OCI-LY7 (cell line): ENCODE results near the gene ZDHHC9. TPM values are rescaled to one million over a fixed set of nuclear protein-coding genes. Genes with fewer than 3 reads are reported as not detected.

Experiments
- BruUV-seq: library from RNA; stranded (reverse); fragments of 400-500 nt; replicated peaks from 2 replicates; lab custom pipeline; 2021; lab: Mats Ljungman, UMichigan
- CTCF ChIA-PET: fragments of 300-600 bp; sonication (Branson Sonifier 250); formaldehyde crosslinking; loops from one replicate; lab custom pipeline; 2022; ENCODE audit warnings: antibody characterized with exemption; ENCODE audit not compliant: unreplicated experiment; lab: Charles Lee
- POLR2A ChIA-PET: fragments of 300-600 bp; sonication (Branson Sonifier 250); formaldehyde crosslinking; loops from one replicate; lab custom pipeline; 2022; ENCODE audit warnings: antibody characterized with exemption; lab: Charles Lee
- DNase-seq: peaks from one replicate; pipeline ENCODE4 v3.0.0-alpha.2; 2015; ENCODE audit warnings: low spot score
- H2AFZ ChIP-seq: fragments of 200-600 bp; sonication (generic), shearing (Covaris generic); 2 replicates; pipeline ENCODE4 v1.6.1; 2014; ENCODE audit warnings: mild to moderate bottlenecking, antibody characterized with exemption, low read length, moderate library complexity
- H3K27ac ChIP-seq: fragments of 200-600 bp; sonication (generic); 2 replicates; pipeline ENCODE4 v1.5.1; 2014; ENCODE audit warnings: mixed run types, low read depth, mild to moderate bottlenecking, moderate library complexity, low read length, inconsistent platforms; ENCODE audit not compliant: poor library complexity, severe bottlenecking
- H3K36me3 ChIP-seq: fragments of 200-600 bp; sonication (generic); 2 replicates; pipeline ENCODE4 v1.6.1; 2014; ENCODE audit warnings: mild to moderate bottlenecking, antibody characterized with exemption, low read length, moderate library complexity, mixed read lengths; ENCODE audit not compliant: insufficient read depth
- H3K4me1 ChIP-seq: fragments of 200-600 bp; sonication (generic); 2 replicates; pipeline ENCODE4 v1.5.1; 2014; ENCODE audit warnings: mild to moderate bottlenecking, low read length; ENCODE audit not compliant: insufficient read depth, poor library complexity, severe bottlenecking
- H3K4me2 ChIP-seq: fragments of 200-600 bp; sonication (generic); 2 replicates; pipeline ENCODE4 v1.6.1; 2014; ENCODE audit warnings: mild to moderate bottlenecking, low read length
- H3K4me3 ChIP-seq: fragments of 200-600 bp; sonication (generic); 2 replicates; pipeline ENCODE4 v1.5.1; 2014; ENCODE audit warnings: mild to moderate bottlenecking, low read depth, low read length; ENCODE audit not compliant: poor library complexity, severe bottlenecking
- H3K79me2 ChIP-seq: fragments of 200-600 bp; sonication (generic); 2 replicates; pipeline ENCODE4 v1.6.1; 2016; ENCODE audit warnings: low read depth, mild to moderate bottlenecking, low read length, moderate library complexity, mixed read lengths; ENCODE audit not compliant: insufficient read depth
- H3K9me2 ChIP-seq: fragments of 200-600 bp; sonication (generic); 2 replicates; pipeline ENCODE4 v1.6.1; 2016; ENCODE audit warnings: mild to moderate bottlenecking, low read length, mixed read lengths; ENCODE audit not compliant: insufficient read depth
- H3K9me3 ChIP-seq: fragments of 200-600 bp; sonication (generic); 2 replicates; pipeline ENCODE4 v1.6.1; 2014; ENCODE audit warnings: mild to moderate bottlenecking, mixed run types, low read length, mixed read lengths
- H4K20me1 ChIP-seq: fragments of 200-600 bp; sonication (generic); 2 replicates; pipeline ENCODE4 v1.6.1; 2014; ENCODE audit warnings: mild to moderate bottlenecking, antibody characterized with exemption, low read length, moderate library complexity, mixed read lengths; ENCODE audit not compliant: insufficient read depth
- CTCF ChIP-seq: fragments of 200-600 bp; sonication (generic); conservative IDR thresholded peaks from 2 replicates; pipeline ENCODE4 v1.5.1; 2014; ENCODE audit warnings: mild to moderate bottlenecking, antibody characterized with exemption, low read length, moderate library complexity, mixed read lengths
- EZH2phosphoT487 ChIP-seq: fragments of 200-600 bp; sonication (generic); IDR thresholded peaks from 2 replicates; pipeline ENCODE4 v1.6.1; 2018; ENCODE audit warnings: low read depth, borderline replicate concordance, mild to moderate bottlenecking, mixed run types, antibody characterized with exemption, low read length, moderate library complexity, mixed read lengths
- intact Hi-C: fragments of 100-400 bp; cut with micrococcal nuclease; formaldehyde crosslinking; loops from one replicate; pipeline ENCODE4 v1.10.0; 2022; ENCODE audit not compliant: unreplicated experiment
- total RNA-seq, 2 experiments: library from RNA; depleted of rRNA in 1 of 2; stranded (reverse); fragments of >200 nt in 1 of 2; shearing (Covaris generic) in 1 of 2; gene quantifications; 2 replicates each; pipeline ENCODE4 v1.2.3, GENCODE V29; 2014 to 2022

The ZDHHC9 gene
- total RNA-seq, 2 experiments from 2014 or later: 8.2 to 11.3 TPM

- no TSS peak for BruUV-seq
- no peaks in the 10 kb centered on the region for H3K9me3 ChIP-seq
- POLR2A ChIA-PET: interaction anchor here (0.7 kb wide), 1 partner anchor 18 kb away, joined by 4 read pairs; the partner anchor contains the start of gene ZDHHC9
- no peaks in the 10 kb centered on the region for H3K79me2 ChIP-seq
- no peaks in the 10 kb centered on the region for H4K20me1 ChIP-seq
- H3K27ac ChIP-seq: no peak overlapping the region
- no peak overlapping the region for H2AFZ ChIP-seq
- H3K36me3 ChIP-seq: peaks cover 28% of the 10 kb centered on the region
- H3K4me1 ChIP-seq: peaks cover 10% of the 10 kb centered on the region
- no peaks in the 10 kb centered on the region for H3K9me2 ChIP-seq
- H3K4me2 ChIP-seq: peak overlapping the region; percentile 39; the same call in 1 of the 2 replicates
- no peak overlapping the region for H3K4me3 ChIP-seq
- no peak for TF ChIP-seq CTCF
- CTCF ChIA-PET: interaction anchor here (0.5 kb wide), 1 partner anchor 18 kb away, joined by 3 read pairs; the partner anchor contains the start of gene ZDHHC9
- intact Hi-C loops: no loop called here
- peak; percentile 14 for DNase-seq
Observed at GRCh38 chrX:129825746-129826505, 17.8 kb downstream of the ZDHHC9 start.

- no peaks in the 10 kb centered on the region for H4K20me1 ChIP-seq
- H3K9me2 ChIP-seq: no peaks in the 10 kb centered on the region
- no peaks in the 10 kb centered on the region for H3K9me3 ChIP-seq
- H3K4me1 ChIP-seq: peaks cover 10% of the 10 kb centered on the region
- intact Hi-C loops: no loop called here
- H3K79me2 ChIP-seq: no peaks in the 10 kb centered on the region
- no peak overlapping the region for H3K4me2 ChIP-seq
- H3K27ac ChIP-seq: no peak overlapping the region
- no peak overlapping the region for H3K4me3 ChIP-seq
- TF ChIP-seq EZH2phosphoT487 (no peak), CTCF (no peak)
- peaks cover 28% of the 10 kb centered on the region for H3K36me3 ChIP-seq
- H2AFZ ChIP-seq: no peak overlapping the region
- POLR2A ChIA-PET: no interaction called here
- no TSS peak for BruUV-seq
- DNase-seq: no peak
- CTCF ChIA-PET: no interaction called here
Observed at GRCh38 chrX:129824620-129825019, 19.1 kb downstream of the ZDHHC9 start.

- Histone ChIP-seq H3K9me2 (no peaks in the 10 kb centered on the region), H3K4me1 (peaks cover 10% of the 10 kb centered on the region), H3K4me2 (no peak overlapping the region), H3K79me2 (no peaks in the 10 kb centered on the region), H3K27ac (no peak overlapping the region), H3K9me3 (no peaks in the 10 kb centered on the region), H4K20me1 (no peaks in the 10 kb centered on the region), H2AFZ (no peak overlapping the region), H3K4me3 (no peak overlapping the region), H3K36me3 (peaks cover 21% of the 10 kb centered on the region)
- no TSS peak for BruUV-seq
- TF ChIP-seq EZH2phosphoT487: no peak
- TF ChIP-seq CTCF: 0 out of 2 replicates have a peak, but pooled peaks have one; percentile 10
- ChIA-PET POLR2A (interaction anchor here (0.5 to 0.8 kb wide), 3 partner anchors 9 to 116 kb away, joined by 3 to 4 read pairs (median 3); no protein-coding TSS in a partner anchor), CTCF (interaction anchor here (0.5 kb wide), 1 partner anchor 116 kb away, joined by 3 read pairs; no protein-coding TSS in a partner anchor)
- DNase-seq: no peak
- intact Hi-C loops: loop anchor here (1.0 to 2.0 kb wide), 3 partner anchors 67 to 187 kb away; no protein-coding TSS in a partner anchor
Observed at GRCh38 chrX:129823522-129823921, 20.2 kb downstream of the ZDHHC9 start.
